Left ventricle myocardium inferior (tissue), 1 donor: ENCODE results near the gene DCST1. TPM values are rescaled to one million over a fixed set of nuclear protein-coding genes. Genes with fewer than 3 reads are reported as not detected.
"Not testable (repeated sequence)": the region's sequence is repeated elsewhere in the genome, so short reads cannot be mapped to it uniquely, and the experiment has no call there.

Experiments
- DNase-seq: peaks from one replicate; pipeline ENCODE4 v3.0.0-alpha.2; 2020
- H3K27ac ChIP-seq: fragments of 200-600 bp; replicated peaks from 2 replicates; pipeline ENCODE4 v1.8.0; 2021
- H3K27me3 ChIP-seq: fragments of 200-600 bp; 2 replicates; pipeline ENCODE4 v1.8.0; 2021; ENCODE audit warnings: low read depth
- H3K36me3 ChIP-seq: fragments of 200-600 bp; 2 replicates; pipeline ENCODE4 v1.8.0; 2021
- H3K4me1 ChIP-seq: fragments of 200-600 bp; 2 replicates; pipeline ENCODE4 v1.8.0; 2021
- H3K4me3 ChIP-seq: fragments of 200-600 bp; 2 replicates; pipeline ENCODE4 v1.8.0; 2021; ENCODE audit warnings: mild to moderate bottlenecking, moderate library complexity
- H3K9me3 ChIP-seq: fragments of 200-600 bp; replicated peaks from 2 replicates; pipeline ENCODE4 v1.8.0; 2021
- intact Hi-C: fragments of 100-400 bp; cut with micrococcal nuclease; formaldehyde crosslinking; loops from one replicate; pipeline ENCODE4 v1.11.0; 2022
- long read RNA-seq: library from polyadenylated mRNA; unstranded; transcript quantifications from one replicate; pipeline ENCODE4 v2.0.0, GENCODE V29; 2021
- total RNA-seq: library from RNA; stranded (reverse); fragmentation: NEBNext Ultra II Directional; extraction: Animal tissue kit (Norgen Biotek cat#: 25700); gene quantifications from one replicate; pipeline ENCODE4 v1.2.1, GENCODE V29; 2021
- TF ChIP-seq, protein P1 (sequence below): fragments of 200-600 bp; IDR thresholded peaks from 2 replicates; pipeline ENCODE4 v1.8.0; 2021; ENCODE audit warnings: antibody characterized with exemption, mild to moderate bottlenecking, borderline replicate concordance
- donor health status: DM: no; HTN: yes; CAD: no; lungs with severe emphysema.

The DCST1 gene
- total RNA-seq, result not detected
- long read RNA-seq, result 0 reads

DNA sequence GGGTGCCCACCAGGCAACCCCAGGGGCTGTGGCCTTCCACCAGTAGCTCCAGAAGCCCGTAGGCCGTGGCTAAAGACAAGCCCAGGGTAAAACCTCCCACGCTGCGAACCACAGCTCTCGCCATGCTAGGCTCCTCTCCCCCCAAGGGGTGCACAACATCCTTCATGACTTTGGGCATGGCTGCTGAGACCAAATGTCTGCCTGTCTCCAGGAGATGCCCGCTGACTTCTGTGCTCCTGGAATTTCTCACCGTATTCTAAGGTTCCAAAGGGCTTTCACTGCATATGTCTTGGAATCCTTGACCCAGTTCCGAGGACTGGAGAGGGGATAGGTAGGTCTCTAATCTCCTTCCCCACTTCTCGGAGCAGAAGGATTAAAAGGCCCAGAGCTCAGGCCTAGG, at the start of gene DCST1, which contains the start of gene DCST2:
DCST1 (plus strand) TSS at position 301 of the 400 bp plus-strand sequence. CDS start 213 bp downstream, outside the sequence.
DCST2 (minus strand) TSS at position 258 of the 400 bp plus-strand sequence; CDS start at position 178, 80 bp downstream.
- H3K4me1 ChIP-seq, result peaks cover 5% of the 10 kb centered on the region
- DNase-seq, result no peak
- H3K36me3 ChIP-seq, result no peaks in the 10 kb centered on the region
- no peaks in the 10 kb centered on the region for H3K9me3 ChIP-seq
- TF ChIP-seq, protein P1, sequence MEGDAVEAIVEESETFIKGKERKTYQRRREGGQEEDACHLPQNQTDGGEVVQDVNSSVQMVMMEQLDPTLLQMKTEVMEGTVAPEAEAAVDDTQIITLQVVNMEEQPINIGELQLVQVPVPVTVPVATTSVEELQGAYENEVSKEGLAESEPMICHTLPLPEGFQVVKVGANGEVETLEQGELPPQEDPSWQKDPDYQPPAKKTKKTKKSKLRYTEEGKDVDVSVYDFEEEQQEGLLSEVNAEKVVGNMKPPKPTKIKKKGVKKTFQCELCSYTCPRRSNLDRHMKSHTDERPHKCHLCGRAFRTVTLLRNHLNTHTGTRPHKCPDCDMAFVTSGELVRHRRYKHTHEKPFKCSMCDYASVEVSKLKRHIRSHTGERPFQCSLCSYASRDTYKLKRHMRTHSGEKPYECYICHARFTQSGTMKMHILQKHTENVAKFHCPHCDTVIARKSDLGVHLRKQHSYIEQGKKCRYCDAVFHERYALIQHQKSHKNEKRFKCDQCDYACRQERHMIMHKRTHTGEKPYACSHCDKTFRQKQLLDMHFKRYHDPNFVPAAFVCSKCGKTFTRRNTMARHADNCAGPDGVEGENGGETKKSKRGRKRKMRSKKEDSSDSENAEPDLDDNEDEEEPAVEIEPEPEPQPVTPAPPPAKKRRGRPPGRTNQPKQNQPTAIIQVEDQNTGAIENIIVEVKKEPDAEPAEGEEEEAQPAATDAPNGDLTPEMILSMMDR, result no peak
- intact Hi-C loops, result no loop called here
- H3K4me3 ChIP-seq, result no peak within 1 kb of the TSS
- no peaks in the 10 kb centered on the region for H3K27me3 ChIP-seq
- H3K27ac ChIP-seq, result no peak within 1 kb of the TSS

GRCh38 chr1:154986736-154987135, 46.9 kb upstream of the DCST1 start:
- H3K27ac ChIP-seq, H3K4me3 ChIP-seq, H3K27me3 ChIP-seq, DNase-seq, intact Hi-C loops, H3K9me3 ChIP-seq: not testable (repeated sequence)
- peaks cover 35% of the 10 kb centered on the region for H3K4me1 ChIP-seq
- peaks cover 43% of the 10 kb centered on the region for H3K36me3 ChIP-seq

- intact Hi-C loops, result no loop called here
- Histone ChIP-seq H3K27ac (no peak overlapping the region), H3K9me3 (no peaks in the 10 kb centered on the region), H3K4me3 (no peak overlapping the region), H3K4me1 (peaks cover 34% of the 10 kb centered on the region), H3K36me3 (peaks cover 44% of the 10 kb centered on the region), H3K27me3 (no peaks in the 10 kb centered on the region)
- TF ChIP-seq, protein P1, result no peak
- no peak for DNase-seq
Observed at GRCh38 chr1:154987326-154987725, 46.3 kb upstream of the DCST1 start.

DNA sequence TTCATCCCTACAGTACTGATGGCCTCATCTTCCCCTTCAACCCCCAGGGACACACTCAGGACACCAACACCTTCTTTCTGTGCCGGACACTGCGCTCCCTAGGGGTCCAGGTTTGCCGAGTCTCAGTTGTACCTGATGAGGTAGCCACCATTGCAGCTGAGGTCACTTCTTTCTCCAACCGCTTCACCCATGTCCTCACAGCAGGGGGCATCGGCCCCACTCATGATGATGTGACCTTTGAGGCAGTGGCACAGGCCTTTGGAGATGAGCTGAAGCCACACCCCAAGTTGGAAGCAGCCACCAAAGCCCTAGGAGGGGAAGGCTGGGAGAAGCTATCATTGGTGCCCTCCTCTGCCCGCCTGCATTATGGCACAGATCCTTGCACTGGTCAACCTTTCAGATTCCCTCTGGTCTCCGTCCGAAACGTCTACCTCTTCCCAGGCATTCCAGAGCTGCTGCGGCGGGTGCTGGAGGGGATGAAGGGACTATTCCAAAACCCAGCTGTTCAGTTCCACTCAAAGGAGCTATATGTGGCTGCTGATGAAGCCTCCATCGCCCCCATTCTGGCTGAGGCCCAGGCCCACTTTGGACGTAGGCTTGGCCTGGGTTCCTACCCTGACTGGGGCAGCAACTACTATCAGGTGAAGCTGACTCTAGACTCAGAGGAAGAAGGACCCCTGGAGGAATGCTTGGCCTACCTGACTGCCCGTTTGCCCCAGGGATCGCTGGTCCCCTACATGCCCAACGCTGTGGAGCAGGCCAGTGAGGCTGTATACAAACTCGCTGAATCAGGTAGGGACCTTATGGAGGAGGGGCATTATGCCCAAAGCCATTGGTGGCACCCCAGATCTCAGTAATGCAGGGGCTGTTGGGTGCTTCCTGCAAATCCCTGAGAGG, 45.3 kb upstream of the DCST1 start:
- Histone ChIP-seq H3K27me3 (no peaks in the 10 kb centered on the region), H3K36me3 (peaks cover 50% of the 10 kb centered on the region), H3K4me3 (no peak overlapping the region), H3K4me1 (peaks cover 27% of the 10 kb centered on the region), H3K9me3 (no peaks in the 10 kb centered on the region), H3K27ac (no peak overlapping the region)
- DNase-seq, result no peak
- TF ChIP-seq, protein P1, result no peak
- intact Hi-C loops, result no loop called here

DNA sequence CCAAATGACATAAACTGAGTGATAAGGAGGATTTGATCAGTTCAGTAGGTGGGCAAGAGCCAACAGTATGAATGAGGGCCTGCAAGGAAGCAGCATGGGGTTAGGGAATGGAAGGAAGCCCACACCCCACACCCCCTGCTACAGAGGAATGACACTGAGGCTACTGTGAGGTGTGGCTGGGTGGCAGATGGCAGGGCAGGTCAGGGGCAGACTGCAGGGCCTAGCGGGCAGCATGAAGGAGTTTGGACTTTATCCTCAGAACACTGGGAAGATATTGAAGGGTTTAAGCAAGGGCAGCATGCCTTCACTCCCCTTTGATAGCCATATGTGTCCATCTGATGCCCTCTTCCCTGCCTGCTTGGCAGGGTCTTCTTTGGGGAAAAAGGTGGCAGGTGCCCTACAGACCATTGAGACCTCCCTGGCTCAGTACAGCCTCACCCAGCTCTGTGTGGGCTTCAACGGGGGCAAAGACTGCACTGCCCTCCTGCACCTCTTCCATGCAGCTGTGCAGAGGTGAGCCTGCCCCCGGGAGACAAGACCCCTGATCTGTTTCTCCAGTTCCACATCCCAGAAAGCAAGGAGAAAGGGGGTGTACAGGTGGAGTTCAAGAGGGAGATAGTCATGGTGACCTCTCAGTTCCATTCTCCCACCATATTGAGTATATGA, 44.3 kb upstream of the DCST1 start:
- DNase-seq, result no peak
- H3K4me3 ChIP-seq, result no peak overlapping the region
- peaks cover 17% of the 10 kb centered on the region for H3K4me1 ChIP-seq

More for the DNA sequence above, 44.3 kb upstream of the DCST1 start:
- Histone ChIP-seq H3K27me3 (no peaks in the 10 kb centered on the region), H3K36me3 (peaks cover 50% of the 10 kb centered on the region), H3K27ac (no peak overlapping the region), H3K9me3 (no peaks in the 10 kb centered on the region)
- TF ChIP-seq, protein P1, result no peak
- intact Hi-C loops, result no loop called here
